ENCODE data around the gene FBXO7. TPM values are rescaled to one million over a fixed set of nuclear protein-coding genes. Genes with fewer than 3 reads are reported as not detected.

FBXO7 gene
- total and polyA plus RNA-seq, 2 experiments from 2014 or later, result 82.7 to 94.2 TPM

- H3K4me1 ChIP-seq (ENCODE audit: insufficient read depth), result peaks cover 7% of the 10 kb centered on the region
- WGBS (ENCODE audit: low lambda C conversion rate, missing lambda C conversion rate), result 82% methylated on average over 17 of the region's 17 CpGs
These were observed 68.2 kb downstream of the FBXO7 start for GRCh38 chr22:32542677-32543357.

GRCh38 chr22:32544953-32545558 is 70.4 kb downstream of the FBXO7 start:
- H4K20me1 ChIP-seq (ENCODE audit: insufficient read depth, poor library complexity, severe bottlenecking), result no peaks in the 10 kb centered on the region
- no peak overlapping the region for H3K4me2 ChIP-seq
- H2AFZ ChIP-seq, result no peak overlapping the region
- no peaks in the 10 kb centered on the region for H3K9me3 ChIP-seq (ENCODE audit: low read depth)
- no peaks in the 10 kb centered on the region for H3K9me2 ChIP-seq (replicated peaks; ENCODE audit: insufficient read depth)
- 97% methylated on average over 6 of the region's 6 CpGs for WGBS (ENCODE audit: low lambda C conversion rate, missing lambda C conversion rate)
- H3K4me1 ChIP-seq (ENCODE audit: insufficient read depth), result peaks cover 3% of the 10 kb centered on the region
- no peak for DNase-seq (ENCODE audit: low spot score)
- H3K27me3 ChIP-seq, result no peaks in the 10 kb centered on the region
- H3K27ac ChIP-seq, result no peak overlapping the region
- H3K36me3 ChIP-seq (replicated peaks; ENCODE audit: insufficient read depth, low read depth), result no peaks in the 10 kb centered on the region
- no peak overlapping the region for H3K4me3 ChIP-seq
- no peaks in the 10 kb centered on the region for H3K79me2 ChIP-seq
- TF ChIP-seq CTCF (IDR thresholded peaks at IDR 0.05; ENCODE audit: poor library complexity), result no peak
- TF ChIP-seq EZH2 (IDR thresholded peaks at IDR 0.05; ENCODE audit: borderline replicate concordance), result no peak

More at GRCh38 chr22:32542677-32543357, 68.2 kb downstream of the FBXO7 start:
- H3K79me2 ChIP-seq, result no peaks in the 10 kb centered on the region
- no peak for DNase-seq (ENCODE audit: low spot score)
- no peaks in the 10 kb centered on the region for H4K20me1 ChIP-seq (ENCODE audit: insufficient read depth, poor library complexity, severe bottlenecking)
- no peak overlapping the region for H3K4me2 ChIP-seq
- no peaks in the 10 kb centered on the region for H3K27me3 ChIP-seq
- TF ChIP-seq EZH2 (IDR thresholded peaks at IDR 0.05; ENCODE audit: borderline replicate concordance) (no peak), CTCF (IDR thresholded peaks at IDR 0.05; ENCODE audit: poor library complexity) (no peak), EZH2phosphoT487 (IDR thresholded peaks at IDR 0.05; ENCODE audit: low read depth, severe bottlenecking, unreplicated experiment) (no peak)
- H3K4me3 ChIP-seq, result no peak overlapping the region
- no peak overlapping the region for H3K27ac ChIP-seq
- H3K9me2 ChIP-seq (replicated peaks; ENCODE audit: insufficient read depth), result no peaks in the 10 kb centered on the region
- H2AFZ ChIP-seq, result no peak overlapping the region
- no peaks in the 10 kb centered on the region for H3K36me3 ChIP-seq (replicated peaks; ENCODE audit: insufficient read depth, low read depth)
- H3K9me3 ChIP-seq (ENCODE audit: low read depth), result no peaks in the 10 kb centered on the region

GRCh38 chr22:32545801-32546200 is 71.2 kb downstream of the FBXO7 start:
- H3K4me1 ChIP-seq (ENCODE audit: insufficient read depth), result no peaks in the 10 kb centered on the region
- H3K4me3 ChIP-seq, result no peak overlapping the region
- DNase-seq (ENCODE audit: low spot score), result no peak
- no peak overlapping the region for H2AFZ ChIP-seq
- no peak for TF ChIP-seq EZH2 (IDR thresholded peaks at IDR 0.05; ENCODE audit: borderline replicate concordance)
- TF ChIP-seq EZH2phosphoT487 (IDR thresholded peaks at IDR 0.05; ENCODE audit: low read depth, severe bottlenecking, unreplicated experiment), result no peak
- TF ChIP-seq CTCF (IDR thresholded peaks at IDR 0.05; ENCODE audit: poor library complexity), result no peak
- no peaks in the 10 kb centered on the region for H3K27me3 ChIP-seq
- no peak overlapping the region for H3K4me2 ChIP-seq
- H4K20me1 ChIP-seq (ENCODE audit: insufficient read depth, poor library complexity, severe bottlenecking), result no peaks in the 10 kb centered on the region
- no peaks in the 10 kb centered on the region for H3K79me2 ChIP-seq
- no peaks in the 10 kb centered on the region for H3K9me2 ChIP-seq (replicated peaks; ENCODE audit: insufficient read depth)
- no peak overlapping the region for H3K27ac ChIP-seq
- no peaks in the 10 kb centered on the region for H3K9me3 ChIP-seq (ENCODE audit: low read depth)
- WGBS (ENCODE audit: low lambda C conversion rate, missing lambda C conversion rate), result 84% methylated on average over 4 of the region's 4 CpGs
- no peaks in the 10 kb centered on the region for H3K36me3 ChIP-seq (replicated peaks; ENCODE audit: insufficient read depth, low read depth)

Measured in hepatocyte (in vitro differentiated cells).